Activated CD4-positive, alpha-beta T cell treated with anti-CD3 and anti-CD28 coated beads, Interleukin-2, amount 50 U/mL, for 48 hours (primary cell): ENCODE results near the gene REST.
A peak's percentile ranks its signal among the peaks of the same experiment; 100 is the strongest.

Experiments
- DNase-seq, 2 experiments: peaks; one replicate each; pipeline ENCODE4 v3.0.0-alpha.2; 2020

Gene REST

GRCh38 chr4:56977321-56978012 is 69.8 kb downstream of the REST start, which contains the start of gene NOA1:
TSS of gene NOA1 (minus strand) at chr4:56977606. CDS start at chr4:56977585, 21 bp downstream.
- DNase-seq = peak; percentile 96 to 98

GRCh38 chr4:56978750-56979303 is 71.1 kb downstream of the REST start, which contains the start of gene POLR2B:
TSS of gene POLR2B (plus strand) at chr4:56978896. CDS start at chr4:56978986, 90 bp downstream.
- DNase-seq = peak; percentile 89 to 95

- DNase-seq = peak; percentile 52 to 70
Measured at GRCh38 chr4:56979421-56980072, 71.8 kb downstream of the REST start.

DNA sequence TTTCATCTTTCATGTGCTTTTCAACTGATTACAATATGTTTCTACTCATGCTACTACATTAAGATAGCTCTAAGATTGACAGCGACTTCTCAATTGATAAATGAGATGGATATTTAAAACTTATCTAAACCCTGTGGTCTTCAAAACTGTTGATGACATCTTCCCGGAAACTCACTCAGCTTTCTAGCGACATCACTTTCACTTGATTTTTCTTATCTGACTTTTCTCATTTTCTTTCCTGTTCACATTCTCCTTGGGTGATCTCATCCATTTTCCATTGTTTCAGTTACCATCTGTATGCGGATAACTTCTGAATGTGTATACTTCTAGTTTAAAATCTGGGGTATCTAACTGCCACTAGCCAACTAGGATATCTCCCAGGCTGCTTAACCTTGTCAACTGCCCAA is 74.1 kb downstream of the REST start:
- no peak for DNase-seq

DNA sequence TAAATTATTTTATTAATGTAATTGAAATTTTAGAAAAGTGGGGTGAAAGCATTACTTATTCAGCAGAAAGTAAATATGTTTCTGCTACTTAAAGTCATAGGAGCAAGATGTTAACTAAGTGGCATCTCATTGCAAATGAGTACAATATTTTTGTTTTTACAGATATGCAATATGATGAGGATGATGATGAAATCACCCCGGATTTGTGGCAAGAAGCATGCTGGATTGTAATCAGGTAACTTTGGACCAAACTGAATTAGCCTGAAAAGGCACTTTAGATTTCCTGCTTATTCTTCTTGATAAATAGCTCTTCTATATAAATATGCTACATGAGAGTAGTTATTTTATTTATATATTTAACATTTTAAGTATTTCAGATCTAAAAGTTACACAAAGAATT is 78.5 kb downstream of the REST start:
- no peak for DNase-seq

DNA sequence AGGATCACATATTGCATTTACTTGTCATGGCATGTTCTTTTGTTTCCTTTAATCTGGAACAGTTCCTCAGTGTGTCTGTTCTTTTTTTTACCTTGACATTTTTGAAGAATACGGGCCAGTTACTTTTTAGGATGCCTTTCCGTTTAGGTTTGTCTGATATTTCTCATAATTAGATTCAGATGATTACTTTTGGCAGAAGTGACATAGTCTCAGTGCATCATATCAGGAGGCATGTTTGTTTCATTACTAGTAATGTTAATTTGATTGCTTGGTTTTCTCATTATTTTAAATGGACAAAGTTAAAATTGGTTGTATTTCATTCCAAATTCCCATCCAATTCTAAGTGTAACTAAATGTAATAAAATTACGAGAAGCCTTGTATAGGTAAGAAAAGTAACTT is 79.3 kb downstream of the REST start:
- DNase-seq = no peak

GRCh38 chr4:56990109-56990905 is 82.6 kb downstream of the REST start:
- DNase-seq = no peak

DNA sequence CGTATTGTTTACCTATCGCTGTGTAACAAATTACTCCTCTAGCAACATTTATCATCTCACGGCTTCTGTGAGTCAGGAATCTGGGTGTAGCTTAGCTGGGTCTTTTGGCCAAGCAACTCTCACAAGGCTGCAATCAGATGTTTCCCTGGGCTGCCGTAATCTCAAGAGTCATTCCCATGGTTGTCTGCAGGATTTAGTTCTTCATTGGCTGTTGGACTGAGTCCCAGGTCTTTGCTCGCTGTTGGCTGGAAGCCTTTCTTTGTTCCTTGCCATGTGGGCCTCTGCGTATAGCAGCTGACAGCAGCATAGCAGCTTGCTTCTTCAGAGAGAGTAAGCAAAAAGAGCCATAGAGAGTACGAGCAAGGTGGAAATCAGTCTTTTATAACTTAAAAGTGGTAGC is 87.8 kb downstream of the REST start:
- no peak for DNase-seq

- DNase-seq = no peak
Measured at GRCh38 chr4:56999751-57000150, 92.1 kb downstream of the REST start.

- no peak for DNase-seq
Measured at GRCh38 chr4:57013543-57014120, 105.9 kb downstream of the REST start.
